ENCODE data around the gene POFUT1.
"Not testable (repeated sequence)": the region's sequence is repeated elsewhere in the genome, so short reads cannot be mapped to it uniquely, and the experiment has no call there.

Gene POFUT1

DNA sequence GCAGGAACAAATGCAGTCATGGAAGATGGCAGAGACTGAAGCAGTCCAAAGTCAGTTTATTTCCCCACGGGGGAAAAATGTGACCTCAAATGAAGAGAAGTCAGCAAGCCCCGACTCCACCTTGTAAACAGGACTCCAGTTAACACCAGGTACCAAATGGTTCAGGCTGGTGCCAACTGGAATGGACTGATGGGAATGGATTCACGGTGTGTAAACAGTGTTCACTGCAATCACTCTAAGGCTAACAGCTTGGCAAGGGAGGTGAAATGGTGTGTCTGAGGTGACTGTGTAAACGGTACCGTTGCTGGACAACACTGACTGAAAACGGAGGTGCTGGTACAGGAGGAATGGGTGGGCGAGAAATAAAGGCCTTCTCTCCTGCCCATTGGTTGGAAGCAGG is 12.1 kb upstream of the POFUT1 start:
- DNase-seq (ENCODE audit: low spot score): no peak
- Histone ChIP-seq H3K27me3 (ENCODE audit: control insufficient read depth in 3 of 3, insufficient read depth in 3 of 3, low read depth in 1 of 3, low read length in 3 of 3) (no peaks in the 10 kb centered on the region), H3K4me1 (ENCODE audit: control insufficient read depth in 2 of 2, insufficient read depth in 1 of 2, low read depth in 1 of 2, low read length in 2 of 2) (peaks cover 0 to 9% of the 10 kb centered on the region in 2 donors), H3K36me3 (replicated peaks in 1 of 2; ENCODE audit: control insufficient read depth in 2 of 2, insufficient read depth in 2 of 2, low read length in 2 of 2) (peaks cover 44 to 97% of the 10 kb centered on the region in 2 donors), H3K14ac (ENCODE audit: low read length) (no peak overlapping the region), H2AFZ (ENCODE audit: low read length) (no peak overlapping the region), H3K79me1 (ENCODE audit: low read depth, low read length) (peaks cover 15% of the 10 kb centered on the region), H2BK15ac (ENCODE audit: low read length) (no peak overlapping the region), H3K9ac (ENCODE audit: low read depth, low read length, poor library complexity) (no peak overlapping the region), H4K8ac (ENCODE audit: low read depth, low read length) (no peak overlapping the region), H2AK5ac (ENCODE audit: low read depth, low read length) (no peak overlapping the region), H3K4me3 (ENCODE audit: low read length in 2 of 2) (no peak overlapping the region), H3K27ac (replicated peaks; ENCODE audit: low read length) (no peak overlapping the region), H2BK12ac (ENCODE audit: low read length) (no peak overlapping the region), H4K91ac (ENCODE audit: low read depth, low read length, poor library complexity) (no peak overlapping the region), H3K4me2 (ENCODE audit: insufficient read depth, low read length, poor library complexity, severe bottlenecking) (no peak overlapping the region), H2BK5ac (ENCODE audit: low read length) (no peak overlapping the region), H3K18ac (ENCODE audit: low read length) (no peak overlapping the region), H2BK120ac (ENCODE audit: low read depth, low read length) (no peak overlapping the region), H3K23ac (ENCODE audit: low read depth, low read length, poor library complexity) (no peak overlapping the region), H3K9me3 (replicated peaks in 1 of 2; ENCODE audit: control insufficient read depth in 2 of 2, insufficient read depth in 1 of 2, low read depth in 1 of 2, low read length in 2 of 2) (no peaks in the 10 kb centered on the region), H3K4ac (ENCODE audit: low read length) (no peak overlapping the region)
- no CpG with 5 or more reads among the region's 7 CpGs for WGBS, 2 donors (ENCODE audit: extremely low coverage in 2 of 2, insufficient read length in 2 of 2, insufficient replicate concordance in 1 of 2)

DNA sequence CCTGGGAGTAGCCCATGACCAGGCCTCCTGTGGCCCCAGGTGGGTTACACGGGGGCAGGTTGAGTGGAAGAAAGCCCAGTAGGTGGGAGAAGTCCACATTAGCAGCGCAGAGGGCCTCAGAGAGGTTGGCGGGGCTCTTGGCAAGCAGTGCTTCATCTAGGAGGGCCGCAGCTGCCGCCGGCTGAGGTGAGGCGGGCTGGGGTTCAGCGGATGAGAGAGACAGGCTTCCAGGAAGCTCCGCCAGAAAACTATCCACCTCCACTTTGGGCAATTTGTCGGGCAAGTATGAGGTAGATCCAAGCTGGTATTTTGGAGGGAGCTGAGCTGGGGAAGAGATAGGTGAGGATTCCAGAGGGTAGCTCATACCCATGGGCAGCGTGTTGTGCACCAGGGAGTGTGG is 11.1 kb upstream of the POFUT1 start:
- not testable (repeated sequence) for H3K23ac ChIP-seq (ENCODE audit: low read depth, low read length, poor library complexity); H4K91ac ChIP-seq (ENCODE audit: low read depth, low read length, poor library complexity); H3K4ac ChIP-seq (ENCODE audit: low read length); H2BK12ac ChIP-seq (ENCODE audit: low read length); H3K9ac ChIP-seq (ENCODE audit: low read depth, low read length, poor library complexity); H3K27ac ChIP-seq (replicated peaks; ENCODE audit: low read length); H4K8ac ChIP-seq (ENCODE audit: low read depth, low read length); DNase-seq (ENCODE audit: low spot score); H3K4me1 ChIP-seq (ENCODE audit: control insufficient read depth in 2 of 2, insufficient read depth in 1 of 2, low read depth in 1 of 2, low read length in 2 of 2); H3K4me3 ChIP-seq (ENCODE audit: low read length in 2 of 2); H2BK15ac ChIP-seq (ENCODE audit: low read length); H2BK5ac ChIP-seq (ENCODE audit: low read length); H3K14ac ChIP-seq (ENCODE audit: low read length); H2AK5ac ChIP-seq (ENCODE audit: low read depth, low read length); H2BK120ac ChIP-seq (ENCODE audit: low read depth, low read length); H3K18ac ChIP-seq (ENCODE audit: low read length); H2AFZ ChIP-seq (ENCODE audit: low read length); H3K27me3 ChIP-seq (ENCODE audit: control insufficient read depth in 3 of 3, insufficient read depth in 3 of 3, low read depth in 1 of 3, low read length in 3 of 3); H3K9me3 ChIP-seq (replicated peaks in 1 of 2; ENCODE audit: control insufficient read depth in 2 of 2, insufficient read depth in 1 of 2, low read depth in 1 of 2, low read length in 2 of 2); H3K4me2 ChIP-seq (ENCODE audit: insufficient read depth, low read length, poor library complexity, severe bottlenecking)
- Histone ChIP-seq H3K79me1 (ENCODE audit: low read depth, low read length) (peaks cover 15% of the 10 kb centered on the region), H3K36me3 (replicated peaks in 1 of 2; ENCODE audit: control insufficient read depth in 2 of 2, insufficient read depth in 2 of 2, low read length in 2 of 2) (peaks cover 51 to 98% of the 10 kb centered on the region in 2 donors)
- no CpG with 5 or more reads among the region's 11 CpGs for WGBS, 2 donors (ENCODE audit: extremely low coverage in 2 of 2, insufficient read length in 2 of 2, insufficient replicate concordance in 1 of 2)

DNA sequence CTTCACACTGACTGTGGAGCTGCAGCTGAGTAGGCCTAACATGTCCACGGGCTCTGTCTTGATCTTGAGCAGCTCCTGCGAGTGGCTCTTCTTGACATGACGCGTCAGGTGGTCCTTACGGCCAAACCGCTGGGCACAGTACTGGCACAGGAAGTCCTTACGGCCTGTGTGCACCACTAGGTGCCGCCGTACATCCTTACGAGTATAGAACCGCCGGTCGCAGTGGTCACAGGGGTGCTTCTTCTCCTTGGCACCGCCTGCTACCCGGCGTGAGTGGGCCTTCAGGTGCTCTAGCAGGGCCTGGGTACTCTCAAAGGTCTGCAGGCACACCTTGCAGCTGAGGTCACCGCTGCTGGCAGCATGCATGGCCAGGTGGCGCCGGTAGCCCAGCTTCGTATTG is 10.5 kb upstream of the POFUT1 start:
- not testable (repeated sequence) for DNase-seq (ENCODE audit: low spot score); H3K27me3 ChIP-seq (ENCODE audit: control insufficient read depth in 3 of 3, insufficient read depth in 3 of 3, low read depth in 1 of 3, low read length in 3 of 3); H3K9me3 ChIP-seq (replicated peaks in 1 of 2; ENCODE audit: control insufficient read depth in 2 of 2, insufficient read depth in 1 of 2, low read depth in 1 of 2, low read length in 2 of 2); H3K4ac ChIP-seq (ENCODE audit: low read length); H2BK15ac ChIP-seq (ENCODE audit: low read length); H3K4me1 ChIP-seq (ENCODE audit: control insufficient read depth in 2 of 2, insufficient read depth in 1 of 2, low read depth in 1 of 2, low read length in 2 of 2); H2BK5ac ChIP-seq (ENCODE audit: low read length); H3K14ac ChIP-seq (ENCODE audit: low read length); H2AFZ ChIP-seq (ENCODE audit: low read length); H3K4me2 ChIP-seq (ENCODE audit: insufficient read depth, low read length, poor library complexity, severe bottlenecking); H4K91ac ChIP-seq (ENCODE audit: low read depth, low read length, poor library complexity); H2BK120ac ChIP-seq (ENCODE audit: low read depth, low read length); H3K18ac ChIP-seq (ENCODE audit: low read length); H4K8ac ChIP-seq (ENCODE audit: low read depth, low read length); H2AK5ac ChIP-seq (ENCODE audit: low read depth, low read length); H3K27ac ChIP-seq (replicated peaks; ENCODE audit: low read length); H2BK12ac ChIP-seq (ENCODE audit: low read length)
- WGBS, 2 donors (ENCODE audit: extremely low coverage in 2 of 2, insufficient read length in 2 of 2, insufficient replicate concordance in 1 of 2): no CpG with 5 or more reads among the region's 20 CpGs
- Histone ChIP-seq H3K23ac (ENCODE audit: low read depth, low read length, poor library complexity) (peak overlapping the region; percentile 75), H3K36me3 (replicated peaks in 1 of 2; ENCODE audit: control insufficient read depth in 2 of 2, insufficient read depth in 2 of 2, low read length in 2 of 2) (peaks cover 57 to 98% of the 10 kb centered on the region in 2 donors), H3K79me1 (ENCODE audit: low read depth, low read length) (peaks cover 15% of the 10 kb centered on the region), H3K9ac (ENCODE audit: low read depth, low read length, poor library complexity) (peak overlapping the region; percentile 55), H3K4me3 (ENCODE audit: low read length in 2 of 2) (peak overlapping the region in 1 of 2 donors; percentile 35)

DNA sequence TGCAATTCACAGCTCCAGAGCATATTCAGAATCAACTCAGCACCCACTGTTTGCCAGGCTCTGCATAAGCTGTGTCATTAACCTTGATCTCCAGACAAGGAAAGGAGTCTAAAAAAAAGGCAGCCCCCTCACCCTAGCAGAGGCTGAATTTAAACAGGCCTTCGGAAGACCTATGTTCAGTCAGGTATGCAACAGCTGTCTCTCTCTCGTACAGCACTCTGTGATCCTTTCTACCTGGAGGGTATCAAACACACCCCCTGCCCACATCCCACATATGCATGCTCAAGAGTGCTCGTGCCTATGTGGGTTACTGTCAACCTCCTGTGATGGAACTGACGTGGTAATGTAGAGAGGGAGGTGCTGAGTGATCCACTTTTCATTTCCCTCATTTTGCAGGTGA is 8.7 kb upstream of the POFUT1 start:
- DNase-seq (ENCODE audit: low spot score): no peak
- Histone ChIP-seq H2AFZ (ENCODE audit: low read length) (no peak overlapping the region), H2BK15ac (ENCODE audit: low read length) (no peak overlapping the region), H2BK5ac (ENCODE audit: low read length) (no peak overlapping the region), H3K79me1 (ENCODE audit: low read depth, low read length) (peaks cover 15% of the 10 kb centered on the region), H4K8ac (ENCODE audit: low read depth, low read length) (no peak overlapping the region), H3K4ac (ENCODE audit: low read length) (no peak overlapping the region), H3K18ac (ENCODE audit: low read length) (no peak overlapping the region), H2BK120ac (ENCODE audit: low read depth, low read length) (no peak overlapping the region), H3K36me3 (replicated peaks in 1 of 2; ENCODE audit: control insufficient read depth in 2 of 2, insufficient read depth in 2 of 2, low read length in 2 of 2) (peaks cover 59 to 99% of the 10 kb centered on the region in 2 donors), H3K27me3 (ENCODE audit: control insufficient read depth in 3 of 3, insufficient read depth in 3 of 3, low read depth in 1 of 3, low read length in 3 of 3) (no peaks in the 10 kb centered on the region), H3K27ac (replicated peaks; ENCODE audit: low read length) (no peak overlapping the region), H2BK12ac (ENCODE audit: low read length) (no peak overlapping the region), H2AK5ac (ENCODE audit: low read depth, low read length) (no peak overlapping the region), H3K23ac (ENCODE audit: low read depth, low read length, poor library complexity) (peak overlapping the region; percentile 31), H3K9me3 (replicated peaks in 1 of 2; ENCODE audit: control insufficient read depth in 2 of 2, insufficient read depth in 1 of 2, low read depth in 1 of 2, low read length in 2 of 2) (no peaks in the 10 kb centered on the region), H3K4me3 (ENCODE audit: low read length in 2 of 2) (no peak overlapping the region), H3K4me2 (ENCODE audit: insufficient read depth, low read length, poor library complexity, severe bottlenecking) (no peak overlapping the region), H3K14ac (ENCODE audit: low read length) (no peak overlapping the region), H3K4me1 (ENCODE audit: control insufficient read depth in 2 of 2, insufficient read depth in 1 of 2, low read depth in 1 of 2, low read length in 2 of 2) (peaks cover 0 to 2% of the 10 kb centered on the region in 2 donors), H3K9ac (ENCODE audit: low read depth, low read length, poor library complexity) (no peak overlapping the region), H4K91ac (ENCODE audit: low read depth, low read length, poor library complexity) (no peak overlapping the region)
- no CpG with 5 or more reads among the region's 4 CpGs for WGBS, 2 donors (ENCODE audit: extremely low coverage in 2 of 2, insufficient read length in 2 of 2, insufficient replicate concordance in 1 of 2)
